BJ (cell line): ENCODE results near the gene IFT172. TPM values are rescaled to one million over a fixed set of nuclear protein-coding genes. Genes with fewer than 3 reads are reported as not detected.

ENCODE experiments used
- CTCF ChIA-PET: fragments of 350-600 bp; formaldehyde crosslinking; extraction: SDS; loops from one replicate; lab custom pipeline; 2021; ENCODE audit warnings: antibody characterized with exemption, inconsistent platforms; lab: Yijun Ruan, JAX
- POLR2A ChIA-PET: fragments of 300-600 bp; sonication (Branson Sonifier 250); formaldehyde crosslinking; extraction: SDS; loops from one replicate; lab custom pipeline; 2021; ENCODE audit warnings: antibody characterized with exemption; lab: Charles Lee
- DNase-seq: peaks from one replicate; pipeline ENCODE4 v3.0.0-alpha.2; 2011; ENCODE audit warnings: low read depth
- H3K27me3 ChIP-seq: 2 replicates; pipeline ENCODE4 v1.6.0; 2011; ENCODE audit warnings: low read length; ENCODE audit not compliant: control insufficient read depth, insufficient read depth
- H3K36me3 ChIP-seq: 2 replicates; pipeline ENCODE4 v1.5.1; 2011; ENCODE audit warnings: low read length; ENCODE audit not compliant: control insufficient read depth, insufficient read depth
- H3K4me3 ChIP-seq: 2 replicates; pipeline ENCODE4 v1.5.1; 2011; ENCODE audit warnings: low read depth, mild to moderate bottlenecking, control low read depth, low read length
- CTCF ChIP-seq: IDR thresholded peaks from 2 replicates; pipeline ENCODE4 v1.5.1; 2011; ENCODE audit warnings: low read depth, mild to moderate bottlenecking, control low read depth, inconsistent platforms, low read length, moderate library complexity; ENCODE audit not compliant: insufficient read depth
- polyA plus RNA-seq: library from polyadenylated mRNA; depleted of rRNA; stranded (reverse); fragments of >200 nt; gene quantifications from 2 replicates; pipeline ENCODE4 v1.2.3, GENCODE V29; 2011

The IFT172 gene
- polyA plus RNA-seq, 1 experiment: 20.3 TPM

- DNase-seq: no peak
- POLR2A ChIA-PET: no interaction called here
- CTCF ChIA-PET: no interaction called here
- Histone ChIP-seq H3K36me3 (no peaks in the 10 kb centered on the region), H3K4me3 (no peak overlapping the region), H3K27me3 (no peaks in the 10 kb centered on the region)
- no peak for TF ChIP-seq CTCF
These were observed 17.8 kb upstream of the IFT172 start for GRCh38 chr2:27507293-27507692.

GRCh38 chr2:27506587-27506986, 17.0 kb upstream of the IFT172 start:
- Histone ChIP-seq H3K36me3 (no peaks in the 10 kb centered on the region), H3K27me3 (no peaks in the 10 kb centered on the region), H3K4me3 (no peak overlapping the region)
- CTCF ChIA-PET: no interaction called here
- no peak for TF ChIP-seq CTCF
- no peak for DNase-seq
- POLR2A ChIA-PET: no interaction called here

- no peak for TF ChIP-seq CTCF
- Histone ChIP-seq H3K27me3 (peaks cover 3% of the 10 kb centered on the region; the same call in 1 of the 2 replicates), H3K36me3 (no peaks in the 10 kb centered on the region), H3K4me3 (no peak overlapping the region)
- DNase-seq: no peak
- ChIA-PET POLR2A (no interaction called here), CTCF (interaction anchor here (0.9 kb wide), 1 partner anchor 16 kb away, joined by 3 read pairs; no protein-coding TSS in a partner anchor)
These were observed 12.6 kb upstream of the IFT172 start for GRCh38 chr2:27502142-27502541.

- ChIA-PET POLR2A (no interaction called here), CTCF (no interaction called here)
These were observed 11.5 kb upstream of the IFT172 start for GRCh38 chr2:27501042-27501441.

GRCh38 chr2:27498975-27499374, 9.4 kb upstream of the IFT172 start:
- no peak for DNase-seq
- CTCF ChIA-PET: no interaction called here
- TF ChIP-seq CTCF: no peak
- no peaks in the 10 kb centered on the region for H3K36me3 ChIP-seq
- POLR2A ChIA-PET: no interaction called here
- H3K4me3 ChIP-seq: no peak overlapping the region
- peaks cover 5% of the 10 kb centered on the region for H3K27me3 ChIP-seq

More at GRCh38 chr2:27501042-27501441, 11.5 kb upstream of the IFT172 start:
- Histone ChIP-seq H3K36me3 (no peaks in the 10 kb centered on the region), H3K27me3 (peaks cover 5% of the 10 kb centered on the region), H3K4me3 (no peak overlapping the region)
- DNase-seq: no peak
- no peak for TF ChIP-seq CTCF
